VCaP (cell line): ENCODE results near the gene AVL9.
"Not testable (repeated sequence)": the region's sequence is repeated elsewhere in the genome, so short reads cannot be mapped to it uniquely, and the experiment has no call there.

ENCODE experiments used
- H3K27ac ChIP-seq: fragments of 450-650 bp; 2 replicates; pipeline ENCODE4 v1.5.1; 2017
- CTCF ChIP-seq: fragments of 450-650 bp; conservative IDR thresholded peaks from 2 replicates; pipeline ENCODE4 v1.5.1; 2017; ENCODE audit warnings: mild to moderate bottlenecking, moderate library complexity

The AVL9 gene

GRCh38 chr7:32594965-32595490, 99.7 kb downstream of the AVL9 start:
- no peak overlapping the region for H3K27ac ChIP-seq
- no peak for TF ChIP-seq CTCF

GRCh38 chr7:32601196-32601595, 105.9 kb downstream of the AVL9 start:
- H3K27ac ChIP-seq, result not testable (repeated sequence)

GRCh38 chr7:32602470-32602869, 107.2 kb downstream of the AVL9 start:
- no peak overlapping the region for H3K27ac ChIP-seq
- no peak for TF ChIP-seq CTCF

- H3K27ac ChIP-seq, result not testable (repeated sequence)
Observed at GRCh38 chr7:32603492-32603891, 108.2 kb downstream of the AVL9 start.

GRCh38 chr7:32604047-32604446, 108.8 kb downstream of the AVL9 start:
- H3K27ac ChIP-seq, result not testable (repeated sequence)

- H3K27ac ChIP-seq, result no peak overlapping the region
Observed at GRCh38 chr7:32605032-32605431, 109.7 kb downstream of the AVL9 start.

GRCh38 chr7:32609463-32609862, 114.2 kb downstream of the AVL9 start:
- no peak for TF ChIP-seq CTCF
- H3K27ac ChIP-seq, result no peak overlapping the region

More at GRCh38 chr7:32605032-32605431, 109.7 kb downstream of the AVL9 start:
- TF ChIP-seq CTCF, result no peak

GRCh38 chr7:32611201-32612099, 116.2 kb downstream of the AVL9 start:
- no peak for TF ChIP-seq CTCF
- H3K27ac ChIP-seq, result no peak overlapping the region

GRCh38 chr7:32616625-32617024, 121.3 kb downstream of the AVL9 start:
- H3K27ac ChIP-seq, result no peak overlapping the region
- TF ChIP-seq CTCF, result no peak
